ENCODE measurements around the gene SPRN.
"Not testable (repeated sequence)": the region's sequence is repeated elsewhere in the genome, so short reads cannot be mapped to it uniquely, and the experiment has no call there.

SPRN gene, protein sequence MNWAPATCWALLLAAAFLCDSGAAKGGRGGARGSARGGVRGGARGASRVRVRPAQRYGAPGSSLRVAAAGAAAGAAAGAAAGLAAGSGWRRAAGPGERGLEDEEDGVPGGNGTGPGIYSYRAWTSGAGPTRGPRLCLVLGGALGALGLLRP

DNA sequence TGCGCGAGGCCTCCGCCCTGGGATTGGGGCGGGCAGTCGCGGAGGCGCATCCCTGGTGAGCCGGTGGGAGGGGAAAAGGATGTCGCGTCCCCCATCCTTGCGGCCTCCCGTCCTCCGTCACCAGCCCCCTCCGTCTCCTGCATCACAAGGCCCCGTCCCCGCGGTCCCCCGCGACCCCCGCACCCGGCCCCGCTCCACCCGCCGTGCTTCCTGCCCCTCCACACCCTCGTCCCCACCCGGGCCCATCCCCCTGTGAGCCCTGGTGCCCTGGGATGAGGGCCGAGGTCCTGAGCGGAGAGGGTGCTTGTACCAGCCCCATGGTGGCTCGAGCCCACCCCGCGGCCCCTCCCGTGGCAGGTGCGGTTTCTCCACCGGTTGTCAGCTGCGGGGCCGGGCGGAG is at the start of gene SPRN:
Gene SPRN, minus strand, starts transcription at position 25 of the 400 bp plus-strand sequence. CDS start 944 bp downstream, outside the sequence.
- not testable (repeated sequence) for DNase-seq

DNA sequence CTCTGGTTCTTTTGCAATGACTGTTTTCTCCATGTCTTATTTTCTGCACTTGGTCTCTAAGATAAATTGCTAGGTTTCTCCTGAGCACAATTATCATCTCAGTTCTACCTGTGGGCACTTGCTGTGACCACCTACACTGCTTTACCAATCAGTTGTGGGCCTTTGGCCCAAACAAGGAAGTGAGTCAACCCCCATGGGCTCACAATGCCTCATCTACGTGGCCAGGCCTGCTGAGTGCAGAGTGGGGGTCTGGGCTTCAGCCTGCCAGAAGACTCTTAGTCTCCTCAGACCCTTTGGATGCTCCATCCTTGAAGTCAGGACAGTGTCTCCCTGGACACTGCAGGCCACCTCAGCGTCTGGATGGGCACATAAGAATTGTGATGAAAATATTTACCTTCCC is 49.6 kb upstream of the SPRN start:
- no peak for DNase-seq

DNA sequence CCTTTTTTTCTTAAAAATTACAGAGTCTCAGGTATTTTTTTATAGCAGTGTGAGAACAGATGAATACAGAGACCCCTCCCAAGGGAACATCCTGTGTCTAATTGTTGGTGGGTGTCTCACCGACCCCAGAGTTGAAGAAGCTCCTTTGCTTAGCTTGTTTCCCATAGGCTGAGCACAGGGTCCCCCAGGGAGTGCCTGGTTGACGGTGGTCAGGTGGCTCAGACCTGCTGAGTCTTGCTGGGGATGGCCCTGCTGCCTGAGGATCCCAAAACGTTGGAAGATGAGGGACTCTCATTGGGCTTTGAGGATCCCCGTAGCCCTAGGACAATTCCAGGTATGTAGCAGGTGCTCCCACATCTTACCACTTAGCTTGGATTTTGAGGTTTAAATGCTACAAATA is 48.8 kb upstream of the SPRN start:
- DNase-seq, result no peak

DNA sequence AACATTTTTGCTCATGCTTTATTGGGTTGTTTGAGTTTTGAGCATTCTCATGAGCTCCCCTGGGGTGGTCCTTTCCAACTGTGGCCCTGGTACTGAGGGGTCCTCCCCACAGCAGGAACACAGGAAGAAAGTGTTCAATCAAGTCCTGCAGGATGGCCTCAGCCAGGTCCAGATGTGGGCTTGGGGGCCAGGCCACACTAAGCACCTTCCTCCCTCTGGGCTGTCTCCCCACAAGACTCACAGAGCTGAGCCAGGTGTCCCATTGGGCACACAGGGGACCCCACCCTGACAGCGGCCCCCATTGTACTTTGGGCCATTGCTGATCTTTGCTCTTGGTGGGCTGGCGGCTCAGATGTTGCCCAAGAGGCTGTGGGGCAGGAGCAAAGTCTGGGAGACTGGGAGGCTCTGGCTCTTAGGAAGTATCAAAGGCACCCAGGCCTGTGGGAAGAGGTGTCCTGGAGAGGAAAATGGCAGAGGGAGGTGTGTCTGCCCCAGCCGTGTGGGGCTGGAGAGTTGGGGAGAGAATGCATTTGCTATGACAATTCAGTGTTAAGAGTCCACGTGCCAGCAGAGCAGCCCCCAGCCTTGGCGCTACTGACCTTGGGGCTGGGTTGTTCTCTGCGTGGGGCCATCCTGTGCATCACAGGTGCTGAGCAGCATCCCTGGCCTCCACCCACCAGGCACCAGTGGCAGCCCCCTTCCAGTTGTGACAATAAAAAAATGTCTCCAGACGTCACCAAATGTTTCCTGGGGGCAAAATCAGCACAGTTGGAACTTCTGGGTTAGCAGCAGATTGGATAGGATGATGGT is 47.1 kb upstream of the SPRN start:
- no peak for DNase-seq

DNA sequence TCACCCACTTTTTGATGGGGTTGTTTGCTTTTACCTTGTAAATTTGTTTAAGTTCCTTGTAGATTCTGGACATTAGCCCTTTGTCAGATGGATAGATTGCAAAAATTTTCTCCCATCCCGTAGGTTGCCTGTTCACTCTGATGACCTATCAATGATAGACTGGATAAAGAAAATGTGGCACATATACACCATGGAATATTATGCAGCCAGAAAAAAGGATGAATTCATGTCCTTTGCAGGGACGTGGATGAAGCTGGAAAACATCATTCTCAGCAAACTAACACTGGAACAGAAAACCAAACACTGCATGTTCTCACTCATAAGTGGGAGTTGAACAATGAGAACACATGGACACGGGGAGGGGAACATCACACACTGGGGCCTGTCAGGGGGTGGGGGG is 44.8 kb upstream of the SPRN start:
- DNase-seq, result not testable (repeated sequence)

DNA sequence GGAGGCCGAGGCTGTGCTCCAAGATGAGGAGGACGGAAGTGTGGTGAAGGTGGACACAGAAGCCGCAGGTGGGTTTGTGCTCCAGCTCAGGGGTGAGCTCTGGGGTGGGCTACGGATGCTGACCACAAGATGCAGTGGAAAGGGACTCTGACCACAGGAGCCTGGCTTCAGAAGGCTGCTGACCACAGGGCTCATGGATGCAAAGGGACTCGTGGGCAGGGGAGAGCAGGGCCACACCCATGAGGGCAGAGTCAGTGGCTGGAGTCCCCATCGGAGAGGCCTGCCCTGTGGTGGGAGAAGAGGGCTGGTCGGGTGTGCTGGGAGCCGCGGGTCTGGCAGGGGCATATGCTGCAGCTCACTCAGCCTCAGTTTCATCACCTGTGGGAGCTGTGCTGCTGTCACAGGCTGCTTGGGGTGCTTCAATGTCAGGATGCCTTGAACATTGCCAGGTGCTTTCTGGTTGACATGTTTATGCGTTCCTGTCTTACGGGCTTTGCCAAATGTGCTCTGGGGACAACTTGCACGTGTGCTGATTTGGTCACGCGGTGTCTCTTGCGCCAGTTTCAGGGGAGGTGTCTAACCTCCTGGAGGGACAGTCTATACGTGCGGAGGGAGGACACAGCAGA is 43.0 kb upstream of the SPRN start:
- DNase-seq, result no peak

DNA sequence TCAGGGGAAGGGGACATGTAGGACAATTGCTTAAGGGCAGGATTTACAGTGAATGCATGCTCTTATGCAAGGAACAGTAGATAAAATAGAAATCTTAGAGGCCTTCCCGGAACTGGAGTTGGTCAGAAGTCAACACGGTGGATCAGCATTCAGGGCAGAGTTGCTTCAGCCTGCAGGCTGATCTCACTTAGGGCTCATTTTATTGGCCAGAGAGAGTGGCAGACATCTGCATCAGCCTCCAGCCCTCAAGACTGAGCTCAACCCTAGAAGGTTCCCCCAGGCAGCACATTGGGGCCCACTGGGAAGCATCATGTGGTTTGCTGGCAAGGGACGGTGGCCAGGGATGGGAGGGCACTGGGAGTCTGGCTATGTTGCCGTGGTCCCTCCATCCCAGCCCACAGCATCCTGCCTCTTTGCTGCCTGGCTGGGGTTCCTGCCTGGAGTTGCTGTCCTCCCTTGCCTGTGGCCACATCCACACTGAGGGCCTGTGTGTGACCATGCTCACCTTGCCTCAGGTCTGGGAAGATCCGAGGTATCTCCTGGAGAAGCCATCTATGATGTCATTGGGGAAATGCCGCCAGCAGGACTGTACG is 42.4 kb upstream of the SPRN start:
- no peak for DNase-seq

DNA sequence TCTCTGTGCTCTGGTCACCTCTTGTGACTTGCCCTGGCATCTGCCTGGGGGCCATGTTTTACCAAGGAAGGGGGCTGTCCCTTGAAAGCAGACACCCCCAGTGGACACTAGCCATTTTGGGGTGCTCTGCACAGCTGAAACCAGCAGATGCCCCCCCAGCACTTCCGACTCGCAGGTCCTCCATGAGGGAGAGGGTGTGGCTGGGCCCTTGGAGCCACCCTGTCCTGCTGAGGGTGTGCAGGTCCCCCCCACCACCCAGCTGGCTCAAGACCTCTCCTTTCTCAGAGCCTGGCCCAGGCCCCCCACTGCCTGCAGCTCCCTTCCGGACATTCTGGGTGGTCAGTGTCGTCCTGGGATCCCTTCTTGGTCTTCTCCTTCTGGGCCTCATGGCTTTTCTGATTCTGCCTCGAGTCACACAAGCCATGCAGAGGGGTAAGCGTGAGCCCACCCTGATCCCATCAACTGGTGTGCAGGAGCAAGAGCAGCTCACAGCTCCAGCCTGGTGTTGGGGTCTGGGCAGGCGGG is 41.6 kb upstream of the SPRN start:
- DNase-seq, result no peak

DNA sequence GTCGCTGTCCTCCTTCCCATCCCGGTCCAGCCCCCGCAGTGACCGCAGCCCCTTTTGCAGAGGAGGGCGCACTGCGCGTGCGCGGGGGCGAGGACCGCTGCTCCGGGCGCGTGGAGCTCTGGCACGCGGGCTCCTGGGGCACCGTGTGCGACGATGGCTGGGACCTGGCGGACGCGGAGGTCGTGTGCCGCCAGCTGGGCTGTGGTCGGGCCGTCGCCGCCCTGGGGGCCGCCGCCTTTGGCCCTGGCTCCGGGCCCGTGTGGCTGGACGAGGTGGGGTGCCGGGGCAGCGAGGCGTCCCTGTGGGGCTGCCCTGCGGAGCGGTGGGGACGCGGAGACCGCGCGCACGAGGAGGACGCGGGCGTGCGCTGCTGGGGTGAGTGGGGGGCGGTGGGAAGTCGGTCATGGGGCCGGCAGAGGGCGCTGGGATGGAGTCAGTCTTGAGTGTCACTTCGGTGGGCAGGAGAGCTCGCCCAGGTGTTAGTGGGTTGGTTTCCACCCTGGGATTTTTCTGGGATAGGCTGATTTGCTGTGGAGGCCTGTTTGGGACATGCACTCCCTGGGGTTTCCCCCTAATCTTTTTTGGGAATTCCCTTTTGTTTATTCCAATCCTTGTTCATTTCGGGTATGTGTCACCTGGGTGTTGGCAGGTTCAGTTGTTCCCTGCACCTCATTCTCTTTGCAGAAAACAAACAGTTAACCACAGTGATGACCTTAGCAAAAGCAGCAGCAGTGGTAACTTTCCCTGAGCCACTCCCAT is 40.9 kb upstream of the SPRN start:
- no peak for DNase-seq

DNA sequence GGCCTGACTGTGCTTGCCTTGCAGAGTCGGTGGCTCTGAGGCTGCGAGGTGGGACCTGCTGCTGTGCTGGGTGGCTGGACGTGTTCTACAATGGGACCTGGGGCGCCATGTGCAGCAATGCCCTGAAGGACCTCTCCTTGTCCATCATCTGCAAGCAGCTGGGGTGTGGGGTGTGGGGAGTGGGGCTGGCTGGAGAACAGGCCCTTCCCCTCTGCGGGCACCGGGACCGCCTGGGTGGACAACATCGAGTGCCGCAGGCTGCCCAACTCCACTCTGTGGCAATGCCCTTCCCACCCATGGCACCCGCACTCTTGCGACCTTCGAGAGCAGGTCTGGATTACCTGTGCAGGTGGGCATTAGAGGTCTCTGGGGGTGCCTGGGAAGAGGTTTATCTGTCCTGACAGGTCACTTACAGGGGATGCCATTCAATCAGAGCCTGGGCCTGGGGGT is 40.2 kb upstream of the SPRN start:
- DNase-seq, result no peak

DNA sequence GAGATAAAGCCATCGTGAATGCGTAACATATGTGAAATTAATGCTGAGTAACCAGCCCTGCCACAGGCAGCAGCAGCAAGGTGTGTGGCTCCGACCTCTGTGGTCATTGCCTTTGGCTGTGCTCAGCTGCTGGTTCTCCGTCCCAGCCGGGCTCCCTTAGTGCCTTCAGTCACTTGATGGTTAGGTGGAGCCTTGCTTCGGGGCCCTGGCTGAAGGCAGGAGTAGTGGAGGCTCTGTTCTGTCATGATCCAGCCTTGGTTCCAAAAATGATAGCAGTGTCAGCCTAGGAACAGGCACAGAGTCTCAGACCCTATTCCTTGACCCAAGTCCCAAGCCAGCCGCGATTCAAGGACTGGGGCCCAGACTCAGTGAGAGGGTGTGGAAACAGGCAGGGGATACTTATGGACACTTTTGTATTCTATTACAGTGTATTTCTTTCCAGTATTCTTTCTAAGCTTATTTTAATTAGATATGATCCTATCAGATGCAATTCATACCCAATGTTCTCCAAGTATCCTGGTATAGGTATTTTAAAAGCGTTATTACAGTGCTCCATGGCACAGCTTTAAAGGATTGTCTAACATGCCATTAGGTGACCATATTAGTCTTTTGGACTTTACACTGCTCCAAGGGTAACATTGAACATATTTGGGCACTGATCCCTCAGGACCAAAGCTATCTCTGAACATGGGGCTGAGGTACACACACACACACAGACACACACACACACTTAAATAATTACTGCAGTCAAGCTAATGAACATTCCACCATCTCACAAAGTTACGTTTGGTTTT is 38.3 kb upstream of the SPRN start:
- DNase-seq, result no peak

DNA sequence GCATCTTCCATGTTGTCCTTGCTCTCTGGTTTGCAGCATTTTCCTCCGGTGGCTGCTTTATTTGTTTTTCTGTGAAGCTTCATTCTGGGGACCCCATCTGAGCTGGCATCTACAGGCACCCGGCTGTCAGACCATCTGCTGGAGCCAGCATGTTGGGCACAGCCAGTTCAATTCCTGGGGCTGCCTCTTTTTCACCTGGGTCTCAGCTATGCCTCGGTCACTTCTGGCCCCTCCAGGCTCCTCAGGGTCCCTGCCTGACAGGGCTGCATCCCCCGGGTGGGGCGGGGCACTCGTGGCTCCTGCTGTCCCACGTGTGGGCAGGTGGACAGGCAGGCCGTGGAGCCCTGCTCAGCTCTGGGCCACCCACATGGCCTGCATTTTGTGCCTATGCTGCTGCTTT is 37.4 kb upstream of the SPRN start:
- DNase-seq, result no peak

DNA sequence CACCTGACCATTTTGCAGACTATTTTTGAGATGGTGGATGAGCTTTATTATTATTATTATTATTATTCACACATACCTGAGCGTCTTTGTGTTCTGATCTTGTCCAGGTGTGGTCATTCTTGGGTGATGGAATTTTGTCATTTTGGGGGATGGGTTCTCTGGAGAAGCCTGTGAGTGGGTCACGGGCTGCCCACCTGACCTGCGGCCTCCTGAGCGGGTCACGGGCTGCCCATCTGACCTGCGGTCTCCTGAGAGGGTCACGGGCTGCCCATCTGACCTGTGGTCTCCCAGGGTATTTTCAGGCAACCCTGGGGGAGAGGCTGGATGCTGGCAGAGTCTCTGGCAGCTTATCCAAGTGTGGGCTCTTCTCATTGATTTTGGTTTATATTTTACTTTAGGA is 36.6 kb upstream of the SPRN start:
- DNase-seq, result no peak

DNA sequence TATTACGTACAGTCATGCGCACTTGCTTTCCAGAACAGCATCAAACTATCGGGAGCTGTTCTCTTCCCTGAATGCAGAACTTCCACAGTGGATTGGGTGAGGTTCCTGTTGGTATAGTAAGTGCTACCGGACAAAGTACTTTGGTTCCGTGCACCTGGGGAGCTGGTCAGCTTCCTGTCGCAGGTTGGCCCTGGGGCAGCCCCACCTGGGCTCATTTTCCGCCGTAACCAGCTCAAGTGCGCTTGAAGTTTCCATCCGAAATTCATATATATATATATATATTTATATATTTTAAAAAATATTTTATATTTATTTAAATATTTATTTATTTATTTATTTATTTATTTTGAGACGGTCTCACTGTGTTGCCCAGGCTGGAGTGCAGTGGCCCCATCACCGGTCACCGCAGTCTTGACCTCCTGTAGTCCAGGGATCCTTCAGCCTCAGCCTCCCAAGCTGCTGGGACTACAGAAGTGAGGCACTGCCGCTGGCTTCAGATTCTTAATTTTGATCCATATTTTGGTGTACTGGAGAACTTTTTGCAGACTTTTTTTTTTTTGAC is 35.9 kb upstream of the SPRN start:
- DNase-seq, result no peak

DNA sequence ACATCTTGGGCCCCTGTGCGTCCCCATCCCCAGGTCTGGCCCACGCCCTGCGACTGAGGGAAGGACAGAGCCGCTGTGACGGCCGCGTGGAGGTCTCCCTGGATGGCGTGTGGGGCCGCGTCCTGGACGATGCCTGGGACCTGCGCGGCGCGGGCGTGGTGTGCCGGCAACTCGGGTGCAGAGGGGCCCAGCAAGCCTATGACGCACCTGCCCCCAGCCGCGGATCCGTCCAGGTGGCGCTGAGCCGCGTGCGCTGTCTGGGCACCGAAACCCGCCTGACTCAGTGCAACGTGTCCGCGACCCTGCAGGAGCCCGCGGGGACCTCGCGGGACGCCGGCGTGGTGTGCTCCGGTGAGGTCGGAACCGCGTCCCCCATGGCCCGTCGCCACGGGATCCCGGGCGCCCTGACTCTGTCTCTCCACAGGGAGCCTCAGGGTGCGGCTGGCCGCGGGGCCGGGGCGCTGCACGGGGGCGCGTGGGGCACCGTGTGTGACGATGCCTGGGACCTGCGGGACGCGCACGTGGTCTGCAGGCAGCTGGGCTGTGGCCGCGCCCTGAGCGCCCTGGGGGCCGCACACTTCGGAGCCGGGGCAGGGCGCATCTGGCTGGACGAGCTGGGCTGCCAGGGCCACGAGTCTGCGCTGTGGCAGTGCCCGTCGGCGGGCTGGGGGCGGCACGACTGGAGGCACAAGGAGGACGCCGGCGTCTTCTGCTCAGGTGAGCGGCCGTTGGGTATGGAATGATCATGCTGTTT is 35.2 kb upstream of the SPRN start:
- no peak for DNase-seq

DNA sequence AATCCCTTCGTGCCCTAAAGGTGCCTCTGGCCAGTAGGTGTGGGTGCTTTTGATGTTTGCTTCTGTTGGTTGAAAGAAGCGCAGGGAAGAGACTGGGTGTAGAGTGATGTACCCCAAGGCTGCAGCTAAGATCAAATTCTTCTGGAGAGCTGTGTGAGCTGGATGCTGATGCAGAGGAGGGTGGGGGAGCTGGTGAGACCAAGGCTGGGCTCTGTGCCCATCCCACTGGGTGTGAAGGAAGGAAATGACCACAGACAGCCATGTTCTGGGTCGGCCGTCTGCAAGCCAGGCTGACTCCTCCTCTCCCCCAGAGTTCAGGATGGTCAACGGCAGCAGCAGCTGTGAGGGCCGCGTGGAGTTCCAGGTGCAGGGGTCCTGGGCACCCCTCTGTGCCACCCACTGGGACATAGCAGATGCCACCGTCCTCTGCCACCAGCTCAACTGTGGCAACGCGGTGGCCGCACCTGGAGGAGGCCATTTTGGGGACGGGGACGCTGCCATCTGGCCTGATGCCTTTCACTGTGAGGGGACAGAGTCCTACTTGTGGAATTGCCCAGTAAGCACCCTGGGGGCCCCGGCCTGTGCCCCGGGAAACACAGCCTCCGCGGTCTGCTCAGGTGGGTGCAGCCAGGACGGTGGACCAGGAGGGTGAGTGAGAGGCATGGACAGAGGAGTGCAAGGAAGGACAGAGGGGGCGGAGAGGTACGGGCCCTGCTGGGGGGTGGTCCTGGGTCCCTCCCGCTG is 34.5 kb upstream of the SPRN start:
- no peak for DNase-seq

DNA sequence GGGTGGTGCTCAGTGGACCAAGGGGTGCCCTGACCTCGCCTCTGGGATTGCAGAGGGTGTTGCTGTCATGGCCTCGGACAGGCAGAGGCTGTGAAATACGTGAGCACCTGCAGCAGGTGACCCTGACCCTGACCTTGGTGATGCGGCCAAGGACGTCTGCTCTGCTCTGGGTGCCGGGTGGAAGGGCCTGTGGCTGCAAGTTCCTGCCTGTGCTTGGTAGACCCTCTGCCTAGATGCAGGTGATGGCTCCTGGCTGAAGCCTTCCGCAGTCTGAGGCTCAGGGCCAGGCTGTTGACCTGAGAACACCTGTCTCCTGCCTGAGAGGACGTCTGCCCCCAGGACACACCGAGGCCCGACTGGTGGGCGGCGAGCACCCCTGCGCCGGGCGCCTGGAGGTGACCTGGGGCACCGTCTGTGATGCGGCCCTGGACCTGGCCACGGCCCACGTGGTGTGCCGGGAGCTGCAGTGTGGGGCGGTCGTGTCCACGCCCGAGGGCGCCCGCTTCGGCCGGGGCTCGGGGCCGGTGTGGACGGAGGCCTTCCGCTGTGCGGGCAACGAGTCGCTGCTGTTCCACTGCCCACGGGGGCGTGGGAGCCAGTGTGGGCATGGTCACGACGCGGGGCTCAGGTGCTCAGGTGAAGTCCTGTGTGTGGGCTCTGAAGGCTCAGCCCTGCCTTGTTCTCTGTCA is 33.7 kb upstream of the SPRN start:
- no peak for DNase-seq

DNA sequence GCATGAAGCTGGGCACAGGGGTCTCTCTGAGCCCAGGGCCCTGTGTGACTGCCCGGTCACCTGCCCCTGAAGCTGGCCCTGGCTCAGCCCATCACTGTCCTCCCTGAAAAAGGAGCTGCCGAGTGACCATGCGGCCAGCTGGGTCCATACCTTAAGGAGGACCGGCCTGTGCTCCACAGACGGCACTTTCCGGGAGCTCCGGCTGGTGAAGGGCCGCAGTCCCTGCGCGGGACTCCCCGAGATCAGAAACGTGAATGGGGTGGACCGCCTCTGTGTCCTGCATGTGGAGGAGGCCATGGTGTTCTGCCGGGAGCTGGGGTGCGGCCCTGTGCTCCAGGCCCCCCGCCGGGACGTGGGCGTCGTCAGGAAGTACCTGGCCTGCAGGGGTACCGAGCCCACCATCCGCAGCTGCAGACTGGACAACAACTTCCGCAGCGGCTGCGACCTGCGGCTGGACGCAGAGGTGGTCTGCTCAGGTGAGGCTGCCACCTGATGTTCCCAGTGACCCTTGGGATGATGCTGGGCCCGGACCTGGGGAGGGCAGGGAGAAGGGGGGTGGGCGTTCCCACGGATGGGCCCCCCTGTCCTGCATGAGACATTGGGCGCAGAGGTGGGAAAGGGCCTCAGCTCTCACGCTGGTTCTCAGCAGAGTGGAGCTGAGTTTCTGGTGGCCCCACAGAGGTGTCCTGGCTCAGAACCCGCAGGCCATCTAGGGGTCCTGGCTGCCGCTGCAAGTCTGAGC is 32.8 kb upstream of the SPRN start:
- no peak for DNase-seq
